Chondrocyte (in vitro differentiated cells): ENCODE measurements around the gene WDR72. TPM values are rescaled to one million over a fixed set of nuclear protein-coding genes. Genes with fewer than 3 reads are reported as not detected.
"Not testable (repeated sequence)": the region's sequence is repeated elsewhere in the genome, so short reads cannot be mapped to it uniquely, and the experiment has no call there.

Experiments
- DNase-seq: peaks from one replicate; pipeline ENCODE4 v3.0.0; 2021; ENCODE audit warnings: mixed read lengths, low spot score
- H3K27ac Mint-ChIP-seq: one replicate; pipeline ENCODE4 v1.8.0; 2021; ENCODE audit warnings: mild to moderate bottlenecking, moderate library complexity, mixed read lengths; ENCODE audit not compliant: unreplicated experiment
- H3K27me3 Mint-ChIP-seq: 2 replicates; pipeline ENCODE4 v1.8.0; 2021; ENCODE audit warnings: low read depth, mixed read lengths
- H3K36me3 Mint-ChIP-seq: 2 replicates; pipeline ENCODE4 v1.8.0; 2021; ENCODE audit warnings: low read depth, mixed read lengths
- H3K4me1 Mint-ChIP-seq: 2 replicates; pipeline ENCODE4 v1.8.0; 2021; ENCODE audit warnings: low read depth, mild to moderate bottlenecking, mixed read lengths
- H3K4me3 Mint-ChIP-seq: one replicate; pipeline ENCODE4 v1.8.0; 2021; ENCODE audit warnings: mild to moderate bottlenecking, moderate library complexity, mixed read lengths; ENCODE audit not compliant: unreplicated experiment
- H3K9me3 Mint-ChIP-seq: 2 replicates; pipeline ENCODE4 v1.8.0; 2021; ENCODE audit warnings: low read depth, mixed read lengths
- CTCF ChIP-seq: fragments of 200-600 bp; sonication (generic); IDR thresholded peaks from 2 replicates; pipeline ENCODE4 v1.5.0; 2021; ENCODE audit warnings: antibody characterized with exemption, mild to moderate bottlenecking, moderate library complexity
- total RNA-seq: library from RNA; stranded (reverse); gene quantifications from 3 replicates; pipeline ENCODE4 v1.2.1, GENCODE V29; 2021

WDR72 gene
- total RNA-seq, 1 donor from 2014 or later, result not detected

- Mint-ChIP-seq H3K36me3 (no peaks in the 10 kb centered on the region), H3K9me3 (no peaks in the 10 kb centered on the region), H3K27me3 (peaks cover 22% of the 10 kb centered on the region), H3K4me1 (no peaks in the 10 kb centered on the region), H3K4me3 (no peak overlapping the region), H3K27ac (no peak overlapping the region)
- TF ChIP-seq CTCF, result no peak
- DNase-seq, result no peak
These were observed 30.4 kb upstream of the WDR72 start for GRCh38 chr15:53789654-53790375.

GRCh38 chr15:53786401-53786800, 26.9 kb upstream of the WDR72 start:
- Mint-ChIP-seq H3K27ac (no peak overlapping the region), H3K27me3 (peaks cover 9% of the 10 kb centered on the region), H3K4me3 (no peak overlapping the region), H3K9me3 (peaks cover 3% of the 10 kb centered on the region), H3K36me3 (no peaks in the 10 kb centered on the region), H3K4me1 (no peaks in the 10 kb centered on the region)
- DNase-seq, result no peak
- no peak for TF ChIP-seq CTCF

- H3K27me3 Mint-ChIP-seq, H3K4me3 Mint-ChIP-seq, H3K4me1 Mint-ChIP-seq, H3K36me3 Mint-ChIP-seq, DNase-seq, H3K9me3 Mint-ChIP-seq, H3K27ac Mint-ChIP-seq: not testable (repeated sequence)
These were observed 25.8 kb upstream of the WDR72 start for GRCh38 chr15:53785241-53785640.

GRCh38 chr15:53762916-53763315, 3.5 kb upstream of the WDR72 start:
- Mint-ChIP-seq H3K36me3 (no peaks in the 10 kb centered on the region), H3K27ac (no peak overlapping the region), H3K27me3 (peaks cover 40% of the 10 kb centered on the region), H3K4me3 (no peak overlapping the region), H3K4me1 (no peaks in the 10 kb centered on the region), H3K9me3 (no peaks in the 10 kb centered on the region)
- TF ChIP-seq CTCF, result no peak
- no peak for DNase-seq

- no peak for DNase-seq
- H3K9me3 Mint-ChIP-seq, result no peaks in the 10 kb centered on the region
- no peak overlapping the region for H3K4me3 Mint-ChIP-seq
- TF ChIP-seq CTCF, result no peak
- H3K4me1 Mint-ChIP-seq, result no peaks in the 10 kb centered on the region
- H3K27ac Mint-ChIP-seq, result no peak overlapping the region
- H3K27me3 Mint-ChIP-seq, result peaks cover 47% of the 10 kb centered on the region
- no peaks in the 10 kb centered on the region for H3K36me3 Mint-ChIP-seq
These were observed 1.1 kb downstream of the WDR72 start for GRCh38 chr15:53758412-53758811.

GRCh38 chr15:53757906-53758305, 1.6 kb downstream of the WDR72 start:
- no peaks in the 10 kb centered on the region for H3K36me3 Mint-ChIP-seq
- peaks cover 3% of the 10 kb centered on the region for H3K9me3 Mint-ChIP-seq
- no peak overlapping the region for H3K4me3 Mint-ChIP-seq
- no peak for TF ChIP-seq CTCF
- peaks cover 43% of the 10 kb centered on the region for H3K27me3 Mint-ChIP-seq
- no peak for DNase-seq
- no peaks in the 10 kb centered on the region for H3K4me1 Mint-ChIP-seq
- H3K27ac Mint-ChIP-seq, result no peak overlapping the region
